ENCODE results near the gene NRIP1. TPM values are rescaled to one million over a fixed set of nuclear protein-coding genes. Genes with fewer than 3 reads are reported as not detected.

NRIP1 gene
- total and polyA plus RNA-seq, 2 of the 8 experiments (the other 6 are each of a cell fraction or from before 2014, with no cell fraction given) = 1.5 to 9.3 TPM

DNA sequence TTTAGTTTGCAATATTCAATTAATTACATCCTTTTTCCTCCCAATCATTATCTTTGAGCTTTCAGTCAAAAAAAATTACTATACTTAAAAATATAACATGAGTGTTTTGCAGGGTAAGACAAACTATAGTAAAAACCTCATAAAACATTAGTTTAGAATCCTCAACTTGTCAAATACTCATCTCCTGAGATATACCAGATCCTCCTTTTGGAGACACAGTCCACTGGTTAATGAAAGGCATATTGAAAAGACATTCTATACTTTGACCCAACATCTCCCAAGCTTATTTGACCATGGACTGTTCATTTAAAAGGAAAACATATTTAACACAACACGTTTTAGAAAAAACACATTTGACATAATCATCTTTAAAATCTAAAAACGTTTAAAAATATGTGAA, 52.8 kb downstream of the NRIP1 start:
- Histone ChIP-seq H2BK5ac (ENCODE audit: low read depth, low read length) (no peak overlapping the region), H3K9ac (replicated peaks in 1 of 4; ENCODE audit: extremely low read depth in 1 of 4, low read depth in 3 of 4, low read length in 3 of 4) (no peak overlapping the region), H3K4me2 (ENCODE audit: insufficient read depth in 1 of 2, low read depth in 2 of 2, low read length in 2 of 2) (no peak overlapping the region), H3K56ac (replicated peaks; ENCODE audit: insufficient read length, low read depth, low read length) (no peak overlapping the region), H2BK12ac (ENCODE audit: low read depth, low read length) (no peak overlapping the region), H2AFZ (ENCODE audit: low read length) (no peak overlapping the region), H3K4ac (replicated peaks; ENCODE audit: insufficient read length, low read depth, low read length) (no peak overlapping the region), H3K14ac (ENCODE audit: insufficient read length) (no peak overlapping the region), H3K4me3 (ENCODE audit: extremely low read depth in 1 of 4, insufficient read depth in 2 of 4, low read depth in 3 of 4, low read length in 4 of 4) (no peak overlapping the region), H3K9me3 (ENCODE audit: insufficient read depth in 2 of 2, low read depth in 1 of 2, low read length in 1 of 2) (no peaks in the 10 kb centered on the region), H3K23ac (ENCODE audit: insufficient read length) (no peak overlapping the region), H3K27ac (ENCODE audit: low read depth, low read length) (no peak overlapping the region), H3K4me1 (replicated peaks in 1 of 4; ENCODE audit: control insufficient read depth in 3 of 4, insufficient read depth in 4 of 4, low read length in 3 of 4) (no peaks in the 10 kb centered on the region), H3K79me2 (ENCODE audit: control insufficient read depth in 1 of 2, insufficient read depth in 2 of 2, low read length in 2 of 2) (0 out of 4 replicates have a peak, but pooled peaks cover 0 to 1% of the 10 kb centered on the region in 2 experiments), H4K20me1 (replicated peaks in 1 of 2; ENCODE audit: control insufficient read depth in 1 of 2, insufficient read depth in 2 of 2, low read length in 2 of 2) (no peaks in the 10 kb centered on the region), H3K79me1 (ENCODE audit: low read depth, low read length) (no peaks in the 10 kb centered on the region), H4K8ac (ENCODE audit: extremely low read depth, insufficient read depth, low read length) (no peak overlapping the region), H4K91ac (replicated peaks; ENCODE audit: insufficient read length, low read length) (no peak overlapping the region), H3K23me2 (ENCODE audit: low read depth, low read length) (no peaks in the 10 kb centered on the region), H2AK5ac (ENCODE audit: low read depth, low read length) (no peak overlapping the region), H3K36me3 (ENCODE audit: control insufficient read depth in 2 of 4, insufficient read depth in 4 of 4, low read length in 3 of 4) (no peaks in the 10 kb centered on the region), H2BK20ac (ENCODE audit: low read length) (no peak overlapping the region), H3K18ac (ENCODE audit: extremely low read depth, low read length) (no peak overlapping the region), H3K27me3 (replicated peaks in 1 of 4; ENCODE audit: control insufficient read depth in 3 of 4, extremely low read depth in 1 of 4, insufficient read depth in 3 of 4, low read length in 3 of 4) (peaks cover 0 to 4% (median under 1%) of the 10 kb centered on the region in 4 experiments; a peak in 2 of 7 replicates), H2BK120ac (replicated peaks; ENCODE audit: low read depth, low read length) (no peak overlapping the region), H4K5ac (ENCODE audit: insufficient read length, low read depth, low read length) (no peak overlapping the region), H2BK15ac (ENCODE audit: low read length) (no peak overlapping the region)
- CTCF ChIA-PET (ENCODE audit: partially characterized antibody) = no interaction called here
- POLR2A ChIA-PET (ENCODE audit: partially characterized antibody) = no interaction called here
- FAIRE-seq (no peak), DNase-seq (ENCODE audit: low read depth in 1 of 2, low spot score in 2 of 2) (no peak)
- 75% methylated on average over 2 of the region's 2 CpGs; no CpG with 5 or more reads in 1 of the 2 experiments for WGBS, 2 experiments (ENCODE audit: extremely low coverage in 1 of 2, insufficient coverage in 1 of 2, insufficient read length in 1 of 2, insufficient replicate concordance in 2 of 2, low coverage in 1 of 2, low lambda C conversion rate in 2 of 2, missing lambda C conversion rate in 1 of 2)
- TF ChIP-seq SRF (IDR thresholded peaks at IDR 0.05; ENCODE audit: low read depth, low read length) (no peak), YY1 (IDR thresholded peaks at IDR 0.05; ENCODE audit: low read depth, low read length) (no peak), SP1 (IDR thresholded peaks at IDR 0.05; ENCODE audit: low read depth, low read length) (no peak), JUND (IDR thresholded peaks at IDR 0.05; ENCODE audit: low read length) (no peak), SP2 (IDR thresholded peaks at IDR 0.05; ENCODE audit: low read length) (no peak), HDAC2 (IDR thresholded peaks at IDR 0.05; ENCODE audit: borderline replicate concordance in 1 of 2, low read depth in 2 of 2, low read length in 2 of 2) (no peak), KDM5A (IDR thresholded peaks at IDR 0.05; ENCODE audit: low read length) (no peak), NRF1 (IDR thresholded peaks at IDR 0.05; ENCODE audit: low read depth, low read length) (no peak), TEAD4 (IDR thresholded peaks at IDR 0.05; ENCODE audit: low read depth, low read length) (no peak), RAD21 (IDR thresholded peaks at IDR 0.05 in 1 of 2, conservative IDR thresholded peaks at IDR 0.05 in 1 of 2; ENCODE audit: low read depth in 2 of 2, low read length in 2 of 2) (no peak), SIX5 (IDR thresholded peaks at IDR 0.05; ENCODE audit: low read depth, low read length) (no peak), SUZ12 (IDR thresholded peaks at IDR 0.05; ENCODE audit: low read length) (no peak), RXRA (IDR thresholded peaks at IDR 0.05; ENCODE audit: insufficient read depth, low read depth, low read length) (no peak)
- TF ChIP-seq, protein P1, sequence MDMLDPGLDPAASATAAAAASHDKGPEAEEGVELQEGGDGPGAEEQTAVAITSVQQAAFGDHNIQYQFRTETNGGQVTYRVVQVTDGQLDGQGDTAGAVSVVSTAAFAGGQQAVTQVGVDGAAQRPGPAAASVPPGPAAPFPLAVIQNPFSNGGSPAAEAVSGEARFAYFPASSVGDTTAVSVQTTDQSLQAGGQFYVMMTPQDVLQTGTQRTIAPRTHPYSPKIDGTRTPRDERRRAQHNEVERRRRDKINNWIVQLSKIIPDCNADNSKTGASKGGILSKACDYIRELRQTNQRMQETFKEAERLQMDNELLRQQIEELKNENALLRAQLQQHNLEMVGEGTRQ (IDR thresholded peaks at IDR 0.05; ENCODE audit: low read length) = no peak
